Measurements from ENCODE around the gene METTL2B.
"Not testable (repeated sequence)": the region's sequence is repeated elsewhere in the genome, so short reads cannot be mapped to it uniquely, and the experiment has no call there.

DNA sequence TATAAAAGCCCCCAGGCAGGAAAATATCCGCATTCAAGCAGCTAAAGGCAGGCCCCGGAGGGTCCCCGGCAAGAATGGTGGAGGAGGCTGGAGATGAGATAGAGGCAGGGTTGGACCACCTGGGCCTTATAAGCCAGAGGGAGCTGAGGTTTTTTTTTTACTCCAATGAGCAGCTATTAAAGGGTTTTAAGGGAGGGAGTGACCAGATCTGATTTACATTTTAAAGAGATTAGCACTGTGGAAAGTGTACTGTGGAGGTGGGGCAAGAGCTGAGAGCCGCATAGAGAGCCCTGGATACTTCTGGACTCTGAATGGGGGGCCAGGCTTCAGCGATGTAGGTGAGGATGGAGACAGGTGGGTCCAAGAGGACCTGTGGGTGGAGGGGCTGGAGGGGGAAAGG lies 40.5 kb downstream of the METTL2B start:
- TF ChIP-seq, protein P1, sequence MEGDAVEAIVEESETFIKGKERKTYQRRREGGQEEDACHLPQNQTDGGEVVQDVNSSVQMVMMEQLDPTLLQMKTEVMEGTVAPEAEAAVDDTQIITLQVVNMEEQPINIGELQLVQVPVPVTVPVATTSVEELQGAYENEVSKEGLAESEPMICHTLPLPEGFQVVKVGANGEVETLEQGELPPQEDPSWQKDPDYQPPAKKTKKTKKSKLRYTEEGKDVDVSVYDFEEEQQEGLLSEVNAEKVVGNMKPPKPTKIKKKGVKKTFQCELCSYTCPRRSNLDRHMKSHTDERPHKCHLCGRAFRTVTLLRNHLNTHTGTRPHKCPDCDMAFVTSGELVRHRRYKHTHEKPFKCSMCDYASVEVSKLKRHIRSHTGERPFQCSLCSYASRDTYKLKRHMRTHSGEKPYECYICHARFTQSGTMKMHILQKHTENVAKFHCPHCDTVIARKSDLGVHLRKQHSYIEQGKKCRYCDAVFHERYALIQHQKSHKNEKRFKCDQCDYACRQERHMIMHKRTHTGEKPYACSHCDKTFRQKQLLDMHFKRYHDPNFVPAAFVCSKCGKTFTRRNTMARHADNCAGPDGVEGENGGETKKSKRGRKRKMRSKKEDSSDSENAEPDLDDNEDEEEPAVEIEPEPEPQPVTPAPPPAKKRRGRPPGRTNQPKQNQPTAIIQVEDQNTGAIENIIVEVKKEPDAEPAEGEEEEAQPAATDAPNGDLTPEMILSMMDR (conservative IDR thresholded peaks at IDR 0.05; ENCODE audit: low read length): not testable (repeated sequence)
- not testable (repeated sequence) for TF ChIP-seq EZH2phosphoT487 (IDR thresholded peaks at IDR 0.05; ENCODE audit: borderline replicate concordance)
